T1000 (cell line): ENCODE results near the gene ZMYND11.

Source experiments
- DNase-seq: peaks from one replicate; lab custom pipeline; 2025; ENCODE audit warnings: mixed read lengths; lab: John Stamatoyannopoulos, UW

Gene ZMYND11

DNA sequence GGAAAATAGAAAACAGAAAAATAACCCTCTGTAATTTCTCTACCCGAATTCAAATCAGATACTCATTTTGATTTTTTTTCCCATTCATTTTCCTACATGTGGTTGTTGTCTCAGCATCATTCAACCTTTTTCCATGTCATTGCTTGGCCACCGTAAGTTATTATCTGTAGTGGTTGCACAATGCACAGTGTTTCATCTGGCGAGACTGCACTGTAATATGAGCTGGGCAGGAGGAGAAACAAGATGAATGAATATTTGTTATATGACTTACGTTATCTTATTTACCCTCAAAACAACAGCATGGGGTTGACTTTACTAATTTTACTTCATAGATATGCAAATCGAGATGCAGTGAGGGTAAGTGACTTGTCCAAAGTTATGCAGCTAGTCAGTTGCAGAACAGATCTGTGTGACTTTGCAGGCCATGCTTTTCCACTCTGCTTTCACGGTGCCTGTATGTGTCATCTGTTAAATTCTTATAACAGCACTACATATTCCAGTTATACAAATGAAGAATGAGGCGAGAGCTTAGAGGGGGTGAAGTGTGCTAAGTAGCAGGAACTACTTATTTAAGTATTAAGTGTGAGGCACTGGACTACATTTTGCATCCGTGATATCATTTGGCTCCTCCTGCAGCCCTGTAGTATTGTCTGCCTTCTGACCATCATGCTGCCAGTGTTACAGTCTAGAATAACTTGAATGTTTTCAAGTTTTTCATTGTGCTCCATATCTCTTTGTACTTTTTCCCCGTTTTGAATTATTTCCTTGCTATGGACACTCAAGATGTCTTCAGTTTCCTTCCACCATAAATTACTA lies 56.7 kb downstream of the ZMYND11 start:
- no peak for DNase-seq

DNA sequence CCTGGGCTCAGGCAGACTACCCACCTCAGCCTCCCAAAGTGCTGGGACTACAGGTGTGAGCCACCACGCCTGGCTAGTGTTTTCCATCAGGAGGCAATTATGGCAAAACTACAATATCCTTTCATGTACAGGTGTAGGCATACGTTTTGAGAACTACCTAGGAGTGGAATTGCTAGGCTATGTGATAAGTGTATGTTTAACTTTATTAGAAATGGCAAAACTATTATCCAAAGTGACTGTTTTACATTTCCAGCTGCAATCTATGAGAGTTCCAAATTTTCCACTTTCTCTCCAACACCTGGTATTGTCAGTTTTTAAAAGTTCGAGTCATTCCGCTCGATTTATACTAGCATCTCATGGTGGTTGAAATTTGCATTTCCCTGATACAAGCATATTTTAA lies 59.0 kb downstream of the ZMYND11 start:
- no peak for DNase-seq

DNA sequence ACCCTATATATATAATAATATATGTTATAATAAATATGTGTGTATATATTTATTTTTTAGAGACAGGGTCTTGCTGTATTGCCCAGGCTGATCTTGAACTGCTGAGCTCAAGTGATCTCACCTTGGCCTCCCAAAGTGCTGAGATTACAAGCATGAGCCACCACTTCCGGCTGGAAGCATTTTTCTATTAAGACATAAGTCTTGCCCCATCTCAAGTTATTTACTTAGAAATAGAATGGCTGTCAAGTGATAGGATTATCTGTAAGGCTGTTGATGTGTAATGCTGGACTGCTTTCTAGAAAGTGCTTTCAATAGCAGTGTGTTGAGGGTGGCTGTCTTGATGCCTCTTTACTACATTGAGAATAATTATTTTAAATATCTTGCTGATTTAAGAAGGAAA lies 65.2 kb downstream of the ZMYND11 start:
- no peak for DNase-seq

DNA sequence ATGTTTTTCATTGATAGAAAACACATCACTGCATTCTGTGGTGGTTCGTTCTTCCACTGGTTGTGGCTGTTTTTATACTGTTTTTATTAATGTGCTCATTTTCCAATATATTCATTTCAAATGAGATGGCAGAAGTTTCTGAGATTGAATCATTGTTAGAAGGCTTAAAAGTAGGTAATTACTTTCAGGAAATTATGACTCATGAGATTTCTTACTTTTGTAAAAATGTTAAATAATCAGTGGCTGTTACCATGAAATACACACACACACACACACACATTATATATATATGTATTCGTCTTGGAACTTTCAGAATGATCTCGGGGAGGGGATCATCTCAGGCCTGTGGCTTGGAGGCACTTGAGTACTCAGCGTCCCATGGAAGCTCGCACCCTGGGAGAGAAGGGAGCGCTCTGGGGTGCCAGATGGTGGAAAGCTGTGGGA lies 66.1 kb downstream of the ZMYND11 start:
- no peak for DNase-seq

DNA sequence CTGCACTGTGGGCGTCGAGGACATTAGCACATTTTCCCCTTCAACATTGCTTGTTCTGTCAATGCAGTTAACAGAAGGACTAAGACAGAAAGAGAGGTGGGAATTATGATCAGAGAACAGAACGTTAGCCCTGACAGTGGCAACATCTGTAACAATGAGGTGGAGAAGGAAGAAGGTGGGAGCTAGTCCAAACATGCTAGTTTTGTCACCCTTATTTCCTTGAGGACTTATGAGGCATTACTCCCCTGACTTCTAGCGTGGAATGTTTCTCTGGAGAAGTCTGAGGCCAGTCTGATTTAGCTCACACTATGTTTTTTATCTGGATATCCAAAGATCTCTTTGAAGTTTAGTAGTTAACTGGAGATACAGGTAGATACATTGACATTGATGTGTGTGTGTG lies 73.4 kb downstream of the ZMYND11 start:
- no peak for DNase-seq

DNA sequence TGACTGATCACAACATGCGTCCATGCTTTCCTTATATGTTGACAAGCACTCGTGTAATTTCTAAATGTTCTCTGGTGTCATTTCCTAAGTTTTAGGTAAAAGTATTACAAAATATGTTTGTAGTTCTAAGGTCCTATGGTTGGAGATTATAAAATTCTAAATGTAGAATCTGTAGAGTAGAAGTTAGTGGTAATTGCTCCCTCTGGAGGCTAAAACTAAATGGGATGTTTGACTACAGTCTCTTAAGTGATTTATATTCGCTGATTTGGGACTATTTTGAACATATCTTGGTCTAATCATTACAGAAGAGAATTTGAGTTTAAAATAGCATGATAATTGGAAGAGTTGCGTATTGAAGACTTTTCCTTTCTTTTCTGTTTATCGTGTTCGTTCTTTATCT lies 74.1 kb downstream of the ZMYND11 start:
- DNase-seq = no peak

DNA sequence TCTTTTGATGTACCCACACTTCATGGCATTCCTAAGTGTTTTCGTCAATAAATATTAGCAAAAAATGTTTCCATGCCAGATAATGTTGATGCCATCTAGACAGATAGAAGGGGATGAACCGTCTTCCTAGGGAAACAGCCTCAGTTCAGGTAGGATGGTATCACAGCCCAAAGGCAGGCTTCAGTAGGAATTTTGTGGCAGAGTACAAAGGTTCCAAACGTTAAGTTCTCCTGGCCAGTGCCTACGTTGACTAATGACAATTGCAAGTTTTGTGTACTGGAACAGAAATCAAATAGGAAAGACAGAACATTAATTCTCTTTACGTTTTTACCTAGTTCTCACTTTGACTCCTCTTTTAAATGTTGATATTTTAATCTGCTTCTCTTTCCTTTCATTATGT lies 75.0 kb downstream of the ZMYND11 start:
- no peak for DNase-seq

DNA sequence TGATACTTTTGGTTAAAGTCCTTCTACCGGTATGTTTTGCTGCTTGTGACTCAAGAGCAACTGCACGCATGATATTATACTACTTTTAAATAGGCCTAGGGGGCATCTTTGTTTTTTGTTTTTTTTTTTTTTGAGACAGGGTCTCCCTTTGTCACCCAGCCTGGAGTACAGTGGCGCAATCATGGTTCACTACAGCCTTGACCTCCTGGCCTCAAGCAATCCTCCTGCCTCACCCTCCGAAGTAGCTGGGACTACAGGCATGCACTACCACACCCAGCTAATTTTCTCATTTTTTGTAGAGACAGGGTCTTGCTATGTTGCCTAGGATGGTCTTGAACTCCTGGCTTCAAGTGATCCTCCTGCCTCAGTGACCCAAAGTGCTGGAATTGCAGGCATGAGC lies 80.2 kb downstream of the ZMYND11 start:
- no peak for DNase-seq

DNA sequence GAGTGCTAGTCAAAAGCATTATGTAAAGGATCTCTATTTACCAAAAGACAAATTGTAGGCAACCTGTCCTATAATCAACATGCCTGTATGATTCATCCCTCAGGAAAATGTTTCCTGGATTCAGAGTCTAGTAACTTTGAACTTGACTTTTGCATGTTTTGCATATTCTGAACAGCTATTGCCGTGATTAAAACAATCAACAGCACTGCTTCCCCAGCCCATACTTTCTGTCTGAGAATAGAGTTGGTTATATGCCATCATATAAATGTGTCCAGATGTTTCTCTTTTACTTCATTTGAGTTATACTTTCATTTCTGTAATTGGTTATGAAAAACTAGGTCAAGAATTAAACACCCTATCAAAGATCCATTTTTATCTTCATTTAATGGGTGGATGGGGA lies 83.5 kb downstream of the ZMYND11 start:
- DNase-seq = no peak

DNA sequence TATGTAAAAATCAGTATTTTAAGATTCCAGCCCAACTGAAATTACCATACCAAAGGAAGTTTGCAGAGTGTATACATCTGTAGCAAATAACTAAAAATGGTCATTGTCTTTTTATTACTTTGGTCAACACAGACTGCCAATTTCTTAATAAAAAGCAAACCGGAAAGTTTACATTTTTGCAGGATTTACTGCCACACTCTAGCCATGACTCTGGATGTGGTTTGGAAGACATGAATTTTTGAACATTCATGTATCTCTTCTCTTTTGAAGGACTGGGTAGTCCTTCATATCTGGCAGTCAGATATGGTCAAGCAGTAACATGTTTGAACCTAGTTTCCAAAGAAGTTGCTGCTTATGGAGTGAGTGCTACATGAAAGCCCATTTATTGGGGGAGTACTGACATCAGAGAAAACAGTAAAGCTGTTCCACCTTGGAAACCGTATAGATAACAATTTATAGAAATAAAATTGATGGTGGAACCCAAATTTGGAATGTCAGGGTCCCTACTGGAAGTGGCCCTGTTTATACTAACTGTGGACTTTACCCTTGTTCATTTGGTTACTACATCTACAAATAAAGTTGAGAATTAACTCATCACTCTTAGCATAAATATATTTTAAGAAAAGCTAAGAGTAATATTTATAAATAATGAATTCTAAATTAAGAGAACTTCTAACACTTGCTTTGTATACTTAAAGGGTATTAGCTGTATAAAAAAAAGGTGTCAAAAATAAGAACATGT lies 84.6 kb downstream of the ZMYND11 start:
- no peak for DNase-seq

DNA sequence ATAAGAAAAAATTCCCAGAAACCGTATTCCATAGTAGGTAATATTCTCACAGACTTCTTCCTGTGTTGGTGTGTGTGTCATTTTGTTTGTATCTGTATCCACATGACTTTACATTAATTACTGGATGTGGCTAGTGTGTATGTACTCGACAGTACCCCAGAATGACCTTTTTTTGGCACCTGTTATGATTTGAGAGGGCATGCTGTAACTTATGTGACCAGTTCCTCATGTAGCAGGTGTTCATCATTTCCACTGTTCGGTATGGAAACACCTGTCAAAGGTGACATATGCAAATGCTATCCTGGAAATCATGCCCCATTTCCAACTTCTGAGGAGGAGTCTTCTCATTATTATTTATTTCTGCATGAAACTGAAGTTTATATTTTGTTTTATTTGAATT lies 89.3 kb downstream of the ZMYND11 start:
- no peak for DNase-seq

DNA sequence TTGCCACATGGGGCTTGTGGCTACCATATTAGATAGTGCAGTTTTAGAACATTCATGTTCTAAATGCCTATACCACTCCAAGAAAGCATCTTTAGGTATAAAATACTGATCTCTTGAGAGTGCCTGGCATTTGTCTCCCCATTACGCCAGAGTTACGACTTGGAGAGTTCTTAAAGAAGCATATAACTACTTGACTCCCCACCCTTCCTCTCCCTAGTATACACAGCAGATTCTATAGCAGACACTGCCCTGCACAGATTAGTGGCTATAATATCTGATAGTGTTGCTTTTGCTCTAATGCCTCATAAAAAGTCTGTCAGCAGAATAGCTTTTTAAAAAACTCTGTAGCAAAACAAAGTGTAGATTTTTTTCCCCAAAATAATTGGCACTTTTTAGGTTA lies 90.8 kb downstream of the ZMYND11 start:
- no peak for DNase-seq

DNA sequence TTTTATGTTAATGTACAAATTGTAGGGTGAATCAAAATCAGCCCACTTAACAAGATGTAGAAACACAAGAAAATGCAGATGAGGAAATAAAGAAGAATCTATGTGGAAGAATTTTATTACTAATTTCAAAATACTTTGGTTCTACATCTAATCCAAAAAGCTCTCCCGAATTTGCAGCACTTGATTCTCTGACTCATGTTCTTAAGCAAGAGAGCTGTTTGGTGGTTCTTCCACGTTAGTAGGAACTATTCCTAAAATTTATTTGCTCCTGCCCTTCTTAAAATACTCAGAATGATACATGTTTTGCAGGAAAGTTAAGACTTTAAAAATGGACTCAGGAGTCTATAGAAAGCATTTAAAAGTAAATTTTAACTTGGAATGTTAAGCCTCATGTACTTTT lies 91.8 kb downstream of the ZMYND11 start:
- DNase-seq = no peak

DNA sequence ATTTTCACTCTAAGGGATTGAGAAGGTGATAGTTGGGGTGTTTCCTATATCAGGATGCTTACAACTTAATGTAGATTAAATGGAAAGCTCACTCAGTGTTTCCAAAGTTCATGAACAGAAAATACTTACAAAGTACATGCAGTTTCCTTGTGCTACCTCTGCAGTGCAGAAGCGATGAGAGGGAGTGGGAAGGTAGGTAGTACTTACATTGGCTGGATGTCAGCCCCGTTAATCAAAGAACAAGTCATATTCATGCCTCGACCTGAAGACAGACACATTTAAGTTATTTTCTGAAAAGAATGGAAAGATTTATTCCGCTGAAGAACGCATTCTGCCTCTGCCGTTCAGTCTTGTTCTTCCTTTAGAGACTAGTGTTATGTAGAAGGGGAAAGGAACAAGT lies 93.1 kb downstream of the ZMYND11 start:
- DNase-seq = no peak

DNA sequence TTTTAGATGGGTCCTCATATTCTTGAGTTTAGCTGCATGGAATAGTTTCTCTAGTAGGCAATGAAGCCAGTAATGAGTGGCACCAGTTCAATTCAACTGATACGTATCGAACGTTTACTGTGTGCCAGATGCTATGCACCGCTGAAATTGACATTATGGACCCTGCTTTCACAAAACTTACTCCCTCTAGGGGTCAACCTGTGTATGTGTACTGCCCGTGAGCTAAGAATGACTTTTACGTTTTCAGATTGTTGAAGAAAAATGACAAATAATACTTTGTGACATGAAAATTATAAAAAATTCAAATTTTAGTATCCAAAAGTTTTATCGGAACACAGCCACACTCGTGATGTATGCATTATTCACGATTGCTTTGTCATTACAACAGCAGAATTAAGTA lies 95.5 kb downstream of the ZMYND11 start:
- DNase-seq = no peak

DNA sequence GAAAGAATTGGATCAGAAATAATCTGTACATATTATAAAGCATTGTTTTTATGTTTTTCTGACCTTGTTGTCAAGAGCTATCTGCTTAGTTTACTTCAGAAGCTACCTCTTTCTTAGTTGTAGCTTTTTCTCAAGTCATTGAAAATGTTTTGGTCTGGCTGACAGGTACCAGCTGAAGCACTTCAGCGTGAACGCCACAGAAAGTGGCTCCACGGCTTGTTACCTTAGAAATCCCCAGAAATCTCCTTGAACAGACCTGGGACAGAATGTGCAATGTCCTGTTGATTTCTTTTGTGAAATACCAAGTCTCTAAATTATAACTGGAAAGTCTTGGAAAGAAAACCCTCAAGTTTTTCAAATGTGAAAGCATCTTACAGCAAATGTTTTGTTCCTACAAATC lies 96.8 kb downstream of the ZMYND11 start:
- DNase-seq = no peak

DNA sequence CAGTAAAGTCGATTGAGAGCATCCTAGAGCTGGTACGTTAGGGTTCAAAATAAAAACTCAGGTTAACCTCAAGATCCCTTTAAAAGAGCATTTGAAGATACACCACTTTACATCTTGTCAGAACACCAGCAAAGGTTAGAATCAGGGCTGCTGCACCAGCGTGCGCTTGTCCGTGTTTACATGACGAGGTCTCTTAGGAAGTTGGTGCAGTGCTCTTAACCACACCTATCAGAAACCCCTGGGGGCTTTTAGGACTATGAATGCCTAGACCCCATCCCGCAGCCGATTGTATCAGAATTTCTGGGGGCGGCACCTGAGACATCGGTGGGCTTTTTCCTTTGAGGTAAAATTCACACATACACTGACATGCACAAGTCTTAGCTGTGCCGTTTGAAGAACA lies 97.6 kb downstream of the ZMYND11 start:
- no peak for DNase-seq

DNA sequence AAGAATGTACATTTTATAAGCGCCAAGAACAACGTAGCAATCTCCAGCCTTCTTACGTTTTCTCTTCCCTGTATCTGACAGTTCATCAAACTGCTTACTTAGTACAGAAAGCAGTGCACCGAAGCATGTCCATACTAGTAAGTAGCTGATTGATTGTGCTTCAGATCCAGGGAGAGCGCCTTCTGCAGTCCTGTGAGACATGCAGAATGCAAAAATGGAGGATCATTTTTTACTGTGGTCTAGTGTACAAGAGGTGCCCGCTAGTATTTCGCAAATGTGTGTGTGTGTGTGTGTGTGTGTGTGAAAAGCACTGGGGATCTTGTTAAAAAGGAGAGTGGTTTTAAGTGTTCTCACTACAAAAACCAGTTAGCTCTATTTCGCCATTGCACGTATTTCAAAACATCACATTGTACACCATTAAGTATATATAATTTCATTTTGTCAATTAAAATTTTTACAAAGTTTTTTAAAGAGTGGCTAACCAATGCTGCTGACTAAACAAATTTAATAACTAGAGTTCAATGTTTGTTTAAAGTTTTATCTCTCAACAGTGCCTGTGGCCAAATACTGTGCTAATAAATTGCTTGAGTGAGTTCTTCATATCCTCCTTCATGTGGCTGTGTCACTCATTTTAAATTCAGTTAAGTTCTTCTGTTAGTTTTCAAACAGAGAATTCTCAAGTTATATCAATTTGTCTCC lies 99.6 kb downstream of the ZMYND11 start:
- no peak for DNase-seq

DNA sequence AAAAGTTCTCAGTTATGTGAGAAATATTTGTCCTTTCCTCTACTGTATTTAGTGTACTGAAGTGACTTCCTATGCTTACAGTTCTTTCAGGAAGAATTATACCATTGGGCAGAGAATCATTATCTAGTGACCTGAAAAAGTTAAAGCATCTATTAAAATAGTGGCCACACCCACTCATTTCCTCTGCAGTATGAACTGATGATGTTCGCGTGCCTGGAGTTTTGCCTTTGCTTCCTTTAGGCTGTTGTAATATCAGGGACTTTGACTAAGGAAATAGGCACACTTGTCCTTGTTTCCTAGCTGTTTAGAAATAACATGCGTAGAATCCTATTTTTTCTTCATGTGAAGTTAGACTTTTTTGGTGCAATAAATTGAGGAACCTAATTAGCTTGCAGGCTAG lies 100.7 kb downstream of the ZMYND11 start:
- DNase-seq = no peak

DNA sequence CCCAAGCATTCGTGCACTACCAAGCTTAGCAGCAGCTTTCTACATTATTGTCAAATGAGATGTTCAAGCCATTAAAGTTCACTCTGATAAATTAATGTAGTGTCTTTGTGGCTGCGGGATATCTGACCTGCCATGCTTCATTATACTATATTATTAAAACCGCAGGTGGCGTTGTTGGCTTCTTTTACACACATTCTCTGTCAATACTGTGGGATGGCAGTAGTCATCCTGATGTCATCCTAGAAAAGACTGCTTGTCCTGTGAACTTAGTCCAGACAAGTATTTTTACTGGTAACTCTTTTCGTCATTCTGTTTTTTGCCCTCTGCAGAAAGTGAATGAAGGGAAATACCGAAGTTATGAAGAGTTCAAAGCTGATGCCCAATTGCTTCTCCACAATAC lies 103.9 kb downstream of the ZMYND11 start:
- no peak for DNase-seq

DNA sequence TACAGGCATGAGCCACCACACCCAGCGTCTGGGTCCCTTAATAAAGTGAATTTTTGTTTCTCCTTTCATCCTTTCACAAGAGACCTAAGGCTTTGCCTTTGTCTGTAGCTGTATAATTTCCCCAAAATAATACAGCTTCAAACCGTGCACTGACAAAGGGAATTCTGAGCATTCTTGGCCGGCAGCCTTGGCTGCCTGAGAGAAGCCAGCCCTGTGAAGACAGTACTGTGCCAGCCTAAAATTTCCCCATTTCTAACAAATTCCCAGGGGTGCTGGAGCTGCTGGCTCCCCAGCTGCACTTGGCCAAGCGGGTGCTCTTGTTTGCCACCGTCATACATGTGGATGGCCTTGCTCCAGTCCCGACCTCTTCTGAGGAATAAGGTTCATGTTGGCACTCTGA lies 106.2 kb downstream of the ZMYND11 start:
- DNase-seq = no peak

DNA sequence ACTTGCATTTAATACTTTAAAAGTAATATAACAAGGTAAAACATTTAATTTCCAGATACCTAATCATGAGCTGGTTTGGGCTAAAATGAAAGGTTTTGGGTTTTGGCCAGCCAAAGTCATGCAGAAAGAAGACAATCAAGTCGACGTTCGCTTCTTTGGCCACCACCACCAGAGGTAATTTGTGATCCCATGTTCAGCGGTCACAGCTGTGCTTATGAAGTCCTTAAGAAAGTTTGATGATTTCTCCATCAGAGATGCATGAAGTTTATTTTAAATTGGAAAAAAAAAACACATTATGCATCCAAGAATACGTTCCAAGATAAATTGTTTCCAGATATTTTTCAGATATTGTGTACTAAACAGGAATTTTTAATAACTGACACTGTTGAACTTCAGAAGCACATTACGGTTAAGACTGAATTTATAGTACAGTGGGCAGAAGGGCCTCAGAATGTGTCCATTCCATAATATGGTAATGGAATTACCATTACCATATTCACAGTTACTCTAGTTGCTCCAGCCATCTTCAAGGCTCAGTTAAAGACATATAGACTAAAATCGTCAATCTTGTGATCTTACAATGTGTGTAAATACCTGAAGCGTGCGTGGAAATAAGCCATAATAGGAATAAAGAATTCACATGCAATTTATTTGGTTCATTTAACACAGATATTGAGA lies 106.8 kb downstream of the ZMYND11 start:
- DNase-seq = no peak
